Neural progenitor cell (in vitro differentiated cells): Measurements from ENCODE around the gene TAS2R30. TPM values are rescaled to one million over a fixed set of nuclear protein-coding genes. Genes with fewer than 3 reads are reported as not detected.

Experiments used
- DNase-seq: peaks from one replicate; pipeline ENCODE4 v3.0.0-alpha.2; 2016; ENCODE audit warnings: low spot score
- H2AFZ ChIP-seq: fragments of 200-600 bp; sonication (generic); replicated peaks from 2 replicates; pipeline ENCODE4 v1.6.1; 2016; ENCODE audit warnings: antibody characterized with exemption
- H3F3A ChIP-seq: fragments of 200-600 bp; sonication (generic); 2 replicates; pipeline ENCODE4 v1.6.1; 2016; ENCODE audit warnings: antibody characterized with exemption, low read depth
- H3K27ac ChIP-seq: fragments of 200-600 bp; sonication (generic); 2 replicates; pipeline ENCODE4 v1.5.1; 2016; ENCODE audit warnings: mild to moderate bottlenecking
- H3K27me3 ChIP-seq: fragments of 200-600 bp; sonication (generic); 2 replicates; pipeline ENCODE4 v1.6.1; 2016; ENCODE audit warnings: mild to moderate bottlenecking, moderate library complexity
- H3K36me3 ChIP-seq: fragments of 200-600 bp; sonication (generic); 2 replicates; pipeline ENCODE4 v1.5.1; 2016
- H3K4me1 ChIP-seq: fragments of 200-600 bp; sonication (generic); 2 replicates; pipeline ENCODE4 v1.6.1; 2016; ENCODE audit warnings: mixed run types
- H3K4me2 ChIP-seq: fragments of 200-600 bp; sonication (generic); 2 replicates; pipeline ENCODE4 v1.6.1; 2016
- H3K4me3 ChIP-seq: fragments of 200-600 bp; sonication (generic); 2 replicates; pipeline ENCODE4 v1.5.1; 2016
- H3K79me2 ChIP-seq: fragments of 200-600 bp; sonication (generic); 2 replicates; pipeline ENCODE4 v1.6.1; 2016; ENCODE audit warnings: low read depth
- H3K9ac ChIP-seq: fragments of 200-600 bp; sonication (generic); 2 replicates; pipeline ENCODE4 v1.6.1; 2016
- H3K9me3 ChIP-seq: fragments of 200-600 bp; sonication (generic); 2 replicates; pipeline ENCODE4 v1.5.1; 2016; ENCODE audit warnings: low read depth
- H4K20me1 ChIP-seq: fragments of 200-600 bp; sonication (generic); 2 replicates; pipeline ENCODE4 v1.6.1; 2016; ENCODE audit warnings: low read depth
- H3K27ac Mint-ChIP-seq: 3 replicates; pipeline ENCODE4 v1.8.0; 2021; ENCODE audit warnings: mixed read lengths
- H3K27me3 Mint-ChIP-seq: 2 replicates; pipeline ENCODE4 v1.8.0; 2022; ENCODE audit warnings: low read depth, mild to moderate bottlenecking, inconsistent platforms, moderate library complexity, mixed read lengths; ENCODE audit not compliant: insufficient read depth
- H3K36me3 Mint-ChIP-seq: 3 replicates; pipeline ENCODE4 v1.8.0; 2021; ENCODE audit warnings: mixed read lengths
- H3K4me1 Mint-ChIP-seq: 3 replicates; pipeline ENCODE4 v1.8.0; 2021; ENCODE audit warnings: mixed read lengths
- H3K4me3 Mint-ChIP-seq: 3 replicates; pipeline ENCODE4 v1.8.0; 2021; ENCODE audit warnings: mild to moderate bottlenecking, moderate library complexity, mixed read lengths
- H3K9me3 Mint-ChIP-seq: 3 replicates; pipeline ENCODE4 v1.8.0; 2020; ENCODE audit warnings: mixed read lengths
- EZH2 ChIP-seq: fragments of 200-600 bp; sonication (generic); IDR thresholded peaks from 2 replicates; pipeline ENCODE4 v1.6.1; 2017; ENCODE audit warnings: antibody characterized with exemption, mild to moderate bottlenecking, moderate library complexity
- EZH2phosphoT487 ChIP-seq: fragments of 200-600 bp; sonication (generic); IDR thresholded peaks from 2 replicates; pipeline ENCODE4 v1.6.1; 2017; ENCODE audit warnings: antibody characterized with exemption
- total RNA-seq: library from RNA; depleted of rRNA; stranded (reverse); fragments of >200 nt; gene quantifications from 2 replicates; pipeline ENCODE4 v1.2.3, GENCODE V29; 2015; ENCODE audit warnings: low replicate concordance
- TF ChIP-seq, protein P1 (sequence below): fragments of 200-600 bp; sonication (generic); IDR thresholded peaks from 2 replicates; pipeline ENCODE4 v1.5.1; 2017; ENCODE audit warnings: antibody characterized with exemption, mild to moderate bottlenecking

Gene TAS2R30
- total RNA-seq, 1 donor from 2014 or later = 13.1 TPM

DNA sequence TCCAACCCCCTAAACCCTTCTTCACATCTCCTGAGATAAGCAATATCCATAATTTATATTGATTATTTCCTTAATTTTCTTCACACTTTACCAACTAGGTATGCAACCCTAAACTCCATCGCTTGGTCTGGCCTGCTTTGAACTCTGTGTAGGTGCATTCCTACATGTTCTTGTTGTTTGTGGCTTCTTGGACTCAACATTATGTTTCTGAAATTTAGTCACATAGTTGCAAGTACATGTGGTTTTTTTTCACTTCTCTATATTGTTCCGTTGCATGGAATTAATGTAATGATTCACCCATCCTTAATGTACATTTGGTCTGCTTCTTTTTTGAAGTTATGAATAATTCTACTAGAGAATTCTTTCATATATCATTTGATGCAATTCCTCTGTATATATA is 1.6 kb upstream of the TAS2R30 start:
- H4K20me1 ChIP-seq = peaks cover 4% of the 10 kb centered on the region
- H3K9me3 Mint-ChIP-seq = peaks cover 24% of the 10 kb centered on the region
- DNase-seq = no peak
- peaks cover 97% of the 10 kb centered on the region for H3K79me2 ChIP-seq
- no peaks in the 10 kb centered on the region for H3K9me3 ChIP-seq
- no peak overlapping the region for H3K27ac ChIP-seq
- no peaks in the 10 kb centered on the region for H3F3A ChIP-seq
- no peak overlapping the region for H3K9ac ChIP-seq
- H3K4me3 ChIP-seq = no peak overlapping the region
- TF ChIP-seq EZH2phosphoT487 = no peak
- TF ChIP-seq EZH2 = no peak
- TF ChIP-seq, protein P1, sequence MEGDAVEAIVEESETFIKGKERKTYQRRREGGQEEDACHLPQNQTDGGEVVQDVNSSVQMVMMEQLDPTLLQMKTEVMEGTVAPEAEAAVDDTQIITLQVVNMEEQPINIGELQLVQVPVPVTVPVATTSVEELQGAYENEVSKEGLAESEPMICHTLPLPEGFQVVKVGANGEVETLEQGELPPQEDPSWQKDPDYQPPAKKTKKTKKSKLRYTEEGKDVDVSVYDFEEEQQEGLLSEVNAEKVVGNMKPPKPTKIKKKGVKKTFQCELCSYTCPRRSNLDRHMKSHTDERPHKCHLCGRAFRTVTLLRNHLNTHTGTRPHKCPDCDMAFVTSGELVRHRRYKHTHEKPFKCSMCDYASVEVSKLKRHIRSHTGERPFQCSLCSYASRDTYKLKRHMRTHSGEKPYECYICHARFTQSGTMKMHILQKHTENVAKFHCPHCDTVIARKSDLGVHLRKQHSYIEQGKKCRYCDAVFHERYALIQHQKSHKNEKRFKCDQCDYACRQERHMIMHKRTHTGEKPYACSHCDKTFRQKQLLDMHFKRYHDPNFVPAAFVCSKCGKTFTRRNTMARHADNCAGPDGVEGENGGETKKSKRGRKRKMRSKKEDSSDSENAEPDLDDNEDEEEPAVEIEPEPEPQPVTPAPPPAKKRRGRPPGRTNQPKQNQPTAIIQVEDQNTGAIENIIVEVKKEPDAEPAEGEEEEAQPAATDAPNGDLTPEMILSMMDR = no peak
- no peaks in the 10 kb centered on the region for H3K4me1 ChIP-seq
- no peak overlapping the region for H3K4me2 ChIP-seq
- H3K4me3 Mint-ChIP-seq = no peak overlapping the region
- H3K36me3 Mint-ChIP-seq = peaks cover 57% of the 10 kb centered on the region
- H3K27ac Mint-ChIP-seq = no peak overlapping the region
- H3K27me3 ChIP-seq = no peaks in the 10 kb centered on the region
- peaks cover 3% of the 10 kb centered on the region for H3K36me3 ChIP-seq
- no peak overlapping the region for H2AFZ ChIP-seq
- H3K4me1 Mint-ChIP-seq = no peaks in the 10 kb centered on the region
- H3K27me3 Mint-ChIP-seq = no peaks in the 10 kb centered on the region

DNA sequence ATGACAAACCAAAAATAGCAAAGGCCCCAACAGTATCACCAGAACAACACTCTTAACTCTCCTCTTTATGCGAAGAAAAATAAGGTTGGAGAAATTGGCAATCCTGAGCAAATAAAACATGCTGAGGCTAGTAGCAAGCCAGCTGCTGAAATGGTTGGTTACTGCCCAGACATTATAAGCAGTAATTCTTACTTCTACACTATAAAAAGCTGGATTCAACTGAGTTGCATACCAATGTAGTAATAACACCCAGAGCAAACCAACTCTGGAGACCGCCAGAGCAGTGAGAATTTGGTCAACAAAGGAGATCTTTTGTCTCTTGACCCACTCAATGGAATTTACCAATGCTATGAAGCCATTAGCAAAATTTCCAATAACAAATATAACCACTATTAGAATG is 628 bp downstream of the TAS2R30 start:
- no peaks in the 10 kb centered on the region for H3F3A ChIP-seq
- H3K9me3 ChIP-seq = no peaks in the 10 kb centered on the region
- Mint-ChIP-seq H3K4me1 (no peaks in the 10 kb centered on the region), H3K9me3 (peaks cover 18% of the 10 kb centered on the region), H3K27ac (no peak overlapping the region), H3K27me3 (no peaks in the 10 kb centered on the region), H3K36me3 (peaks cover 58% of the 10 kb centered on the region), H3K4me3 (no peak overlapping the region)
- TF ChIP-seq, protein P1 = no peak
- TF ChIP-seq EZH2phosphoT487 = no peak
- no peak for TF ChIP-seq EZH2
- H3K9ac ChIP-seq = no peak overlapping the region
- no peak for DNase-seq
- no peak overlapping the region for H3K4me3 ChIP-seq
- no peak overlapping the region for H2AFZ ChIP-seq
- H3K4me1 ChIP-seq = no peaks in the 10 kb centered on the region
- peaks cover 95% of the 10 kb centered on the region for H3K79me2 ChIP-seq
- no peaks in the 10 kb centered on the region for H3K27me3 ChIP-seq
- no peak overlapping the region for H3K4me2 ChIP-seq
- H3K27ac ChIP-seq = no peak overlapping the region
- H4K20me1 ChIP-seq = peaks cover 8% of the 10 kb centered on the region
- H3K36me3 ChIP-seq = no peaks in the 10 kb centered on the region

DNA sequence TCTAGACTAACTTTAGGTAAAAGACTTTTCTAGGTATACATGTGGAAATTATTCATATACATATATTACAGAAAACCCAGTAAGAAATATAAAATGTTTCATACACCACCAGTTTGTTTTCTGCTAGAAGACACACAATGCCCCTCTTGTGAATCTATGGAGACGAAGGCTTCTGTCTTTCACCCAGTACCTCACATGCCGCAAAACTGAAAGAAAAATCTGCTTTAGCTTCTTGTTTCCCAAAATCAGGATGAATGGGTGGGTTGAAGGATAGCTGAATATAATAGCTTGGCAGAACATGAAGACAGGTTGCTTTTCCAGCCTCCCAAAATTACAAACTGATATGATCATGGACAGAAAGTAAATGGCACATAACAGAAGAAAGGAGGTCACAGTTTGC is 1.3 kb downstream of the TAS2R30 start:
- no peaks in the 10 kb centered on the region for H3K4me1 ChIP-seq
- H3K9me3 ChIP-seq = no peaks in the 10 kb centered on the region
- peaks cover 8% of the 10 kb centered on the region for H4K20me1 ChIP-seq
- no peak overlapping the region for H3K27ac ChIP-seq
- peaks cover 20% of the 10 kb centered on the region for H3K9me3 Mint-ChIP-seq
- H3K4me2 ChIP-seq = no peak overlapping the region
- no peak overlapping the region for H3K27ac Mint-ChIP-seq
- no peaks in the 10 kb centered on the region for H3K27me3 Mint-ChIP-seq
- no peaks in the 10 kb centered on the region for H3K4me1 Mint-ChIP-seq
- no peaks in the 10 kb centered on the region for H3K36me3 ChIP-seq
- peaks cover 63% of the 10 kb centered on the region for H3K36me3 Mint-ChIP-seq
- H3K27me3 ChIP-seq = no peaks in the 10 kb centered on the region
- DNase-seq = no peak
- H3K4me3 Mint-ChIP-seq = no peak overlapping the region
- H3K79me2 ChIP-seq = peaks cover 95% of the 10 kb centered on the region
- H2AFZ ChIP-seq = no peak overlapping the region
- no peak overlapping the region for H3K4me3 ChIP-seq
- no peaks in the 10 kb centered on the region for H3F3A ChIP-seq
- TF ChIP-seq, protein P1 = no peak
- no peak for TF ChIP-seq EZH2phosphoT487
- TF ChIP-seq EZH2 = no peak
- no peak overlapping the region for H3K9ac ChIP-seq
